HepG2 (cell line): ENCODE measurements around the gene KRT4. TPM values are rescaled to one million over a fixed set of nuclear protein-coding genes. Genes with fewer than 3 reads are reported as not detected.

Source experiments
- ATAC-seq: fragments of 200-7000 bp; cut with Tn5 transposase; 3 replicates; pipeline ENCODE4 v1.9.1; 2020; ENCODE audit warnings: mild to moderate bottlenecking, moderate library complexity
- BruUV-seq: library from RNA; stranded (reverse); fragments of 400-500 nt; replicated peaks from 2 replicates; lab custom pipeline; 2021; lab: Mats Ljungman, UMichigan
- CTCF ChIA-PET: fragments of 300-600 bp; formaldehyde crosslinking; extraction: SDS; loops from one replicate; lab custom pipeline; 2021; ENCODE audit warnings: low total read pairs, inconsistent platforms, low intra/inter-chr PET ratio; lab: Yijun Ruan, JAX
- POLR2A ChIA-PET: fragments of 350-600 bp; sonication (Branson Sonifier 250); formaldehyde crosslinking; loops from one replicate; lab custom pipeline; 2020; ENCODE audit warnings: antibody characterized with exemption, inconsistent platforms; lab: Yijun Ruan, JAX
- DNase-seq: peaks from one replicate; pipeline ENCODE4 v3.0.0-alpha.2; 2015; ENCODE audit warnings: low spot score
- FAIRE-seq: peaks from 3 replicates; lab custom pipeline; 2011; peaks lifted over from hg19 to GRCh38; lab: Jason Lieb, UNC
- H2AFZ ChIP-seq: one replicate; pipeline ENCODE4 v1.6.1; 2011; ENCODE audit warnings: low read length, inconsistent platforms
- H3K27ac ChIP-seq: fragments of 300-600 bp; 3 replicates; pipeline ENCODE4 v1.8.0; 2011; ENCODE audit warnings: mixed run types, mild to moderate bottlenecking, mixed read lengths, low read length, inconsistent platforms; ENCODE audit not compliant: insufficient read depth; ENCODE audit errors: extremely low read length
- H3K27me3 ChIP-seq, 2 experiments: fragments of 200-600 bp in 1 of 2; 2 replicates in 1 of 2; 3 replicates in 1 of 2; pipeline versions ENCODE4 v1.6.0 to v1.8.0; 2011; ENCODE audit warnings: low read length in 2 of 2, mild to moderate bottlenecking in 2 of 2, moderate library complexity in 2 of 2, inconsistent platforms in 1 of 2; ENCODE audit not compliant: insufficient read depth in 2 of 2, control insufficient read depth in 1 of 2
- H3K36me3 ChIP-seq, 2 experiments: fragments of 200-600 bp in 1 of 2; replicated peaks in 1 of 2; 2 replicates in 1 of 2; 3 replicates in 1 of 2; pipeline versions ENCODE4 v1.5.1 to v1.8.0; 2011; ENCODE audit warnings: low read length in 2 of 2, inconsistent platforms in 1 of 2; ENCODE audit not compliant: insufficient read depth in 2 of 2, control insufficient read depth in 1 of 2
- H3K4me1 ChIP-seq: 2 replicates; pipeline ENCODE4 v1.5.1; 2012; ENCODE audit warnings: low read length, inconsistent platforms; ENCODE audit not compliant: insufficient read depth
- H3K4me2 ChIP-seq: 2 replicates; pipeline ENCODE4 v1.6.0; 2011; ENCODE audit warnings: low read depth, low read length, inconsistent platforms
- H3K4me3 ChIP-seq, 3 experiments: fragments of 200-600 bp in 1 of 3; sonication (generic), shearing (Covaris generic) in 1 of 3; replicated peaks in 1 of 3; 2 replicates each; pipeline ENCODE4 v1.5.1; 2011 to 2016; ENCODE audit warnings: low read length in 3 of 3, inconsistent platforms in 2 of 3, low read depth in 2 of 3, mild to moderate bottlenecking in 2 of 3, control low read depth in 1 of 3, mixed read lengths in 1 of 3; ENCODE audit not compliant: insufficient read depth in 1 of 3
- H3K79me2 ChIP-seq: one replicate; pipeline ENCODE4 v1.6.1; 2011; ENCODE audit warnings: low read length, inconsistent platforms; ENCODE audit not compliant: insufficient read depth
- H3K9ac ChIP-seq: 2 replicates; pipeline ENCODE4 v1.6.0; 2011; ENCODE audit warnings: mild to moderate bottlenecking, low read depth, low read length, inconsistent platforms; ENCODE audit not compliant: insufficient read depth
- H3K9me3 ChIP-seq: 2 replicates; pipeline ENCODE4 v1.5.1; 2012; ENCODE audit warnings: mild to moderate bottlenecking, low read length
- H4K20me1 ChIP-seq: 2 replicates; pipeline ENCODE4 v1.6.0; 2011; ENCODE audit warnings: inconsistent platforms, mild to moderate bottlenecking, low read length, moderate library complexity; ENCODE audit not compliant: insufficient read depth
- AKAP8 ChIP-seq: sonication (generic); formaldehyde crosslinking; IDR thresholded peaks from 2 replicates; pipeline ENCODE4 v1.5.1; 2020; ENCODE audit warnings: mild to moderate bottlenecking, missing genetic modification reagents
- WGBS: methylation state at CpG from one replicate; pipeline ENCODE4 v1.1.6; 2017; ENCODE audit warnings: low lambda C conversion rate; 5-methylcytosine and 5-hydroxymethylcytosine counted together
- in situ Hi-C: cut with HindIII; loops from 2 replicates; pipeline ENCODE4 v1.10.0; 2017; ENCODE audit warnings: low pct_unique_long_range_greater_than_20kb; ENCODE audit not compliant: extremely low pct_ligation_motif_present
- intact Hi-C: fragments of 100-400 bp; cut with micrococcal nuclease; formaldehyde crosslinking; loops from one replicate; pipeline ENCODE4 v1.10.0; 2022; ENCODE audit not compliant: unreplicated experiment
- polyA plus RNA-seq, 8 experiments: library from polyadenylated mRNA; depleted of rRNA in 3 of 8; stranded (reverse) in 7 of 8; unstranded in 1 of 8; fragments of >200 nt; fragmentation: Illumina TruSeq in 4 of 8; extraction: Trizol in 4 of 8; gene quantifications; 2 replicates each; pipeline versions ENCODE4 v1.2.1 to v1.2.3, GENCODE V29; 2011 to 2016; ENCODE audit warnings: low read depth in 4 of 8, missing spikeins in 1 of 8, mixed read lengths in 1 of 8; ENCODE audit not compliant: insufficient read depth in 1 of 8
- total RNA-seq, 5 experiments: library from RNA; depleted of rRNA; stranded (reverse); fragments of >200 nt; fragmentation: Illumina TruSeq; extraction: Trizol; gene quantifications; 2 replicates each; pipeline ENCODE4 v1.2.3, GENCODE V29; 2016; ENCODE audit warnings: low read depth in 1 of 5
- TF ChIP-seq, protein P1 (sequence below): IDR thresholded peaks from 2 replicates; pipeline ENCODE4 v1.4.0; 2020; ENCODE audit warnings: mild to moderate bottlenecking, missing genetic modification reagents
- TF ChIP-seq, protein P2 (sequence below): sonication (generic); formaldehyde crosslinking; IDR thresholded peaks from 2 replicates; pipeline ENCODE4 v1.4.0; 2020; ENCODE audit warnings: mild to moderate bottlenecking, missing genetic modification reagents
- TF ChIP-seq, protein P3 (sequence below): sonication (generic); formaldehyde crosslinking; IDR thresholded peaks from 2 replicates; pipeline ENCODE4 v1.4.0; 2020; ENCODE audit warnings: missing genetic modification reagents
- TF ChIP-seq, protein P4 (sequence below): IDR thresholded peaks from 2 replicates; pipeline ENCODE4 v1.6.1; 2016; ENCODE audit warnings: control low read depth
- TF ChIP-seq, protein P5 (sequence below): sonication (generic); formaldehyde crosslinking; IDR thresholded peaks from 2 replicates; pipeline ENCODE4 v1.8.0; 2022; ENCODE audit warnings: mild to moderate bottlenecking, missing genetic modification reagents, borderline replicate concordance

The KRT4 gene
- total and polyA plus RNA-seq, 2 of the 13 experiments (the other 11 are each of a cell fraction or from before 2014, with no cell fraction given) = not detected

DNA sequence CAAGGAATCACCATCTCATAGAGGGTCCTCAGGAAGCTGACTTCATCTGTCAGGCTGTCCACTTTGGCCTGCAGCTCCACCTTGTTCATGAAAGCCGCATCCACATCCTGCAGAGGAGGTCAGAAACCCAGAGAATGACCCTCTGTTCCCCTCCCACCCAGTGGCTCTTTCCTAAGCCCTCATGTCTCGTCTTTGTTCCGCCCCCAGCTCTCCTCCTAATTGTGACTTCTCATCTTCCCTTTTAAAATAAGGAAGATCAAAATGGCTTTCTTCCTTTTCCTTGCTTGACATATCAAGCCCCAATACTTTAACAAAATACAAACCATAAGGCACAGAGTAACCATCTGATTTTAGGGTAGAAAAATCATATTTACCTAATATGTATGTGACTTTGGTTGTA, 41.1 kb downstream of the KRT4 start:
- Histone ChIP-seq H3K9ac (no peak overlapping the region), H3K4me3 (no peak overlapping the region), H3K36me3 (no peaks in the 10 kb centered on the region), H3K27me3 (peaks cover 0 to 26% of the 10 kb centered on the region in 2 experiments; a peak in 4 of 5 replicates), H3K27ac (no peak overlapping the region), H3K9me3 (no peaks in the 10 kb centered on the region), H3K4me1 (no peaks in the 10 kb centered on the region), H4K20me1 (no peaks in the 10 kb centered on the region), H2AFZ (no peak overlapping the region), H3K79me2 (no peaks in the 10 kb centered on the region), H3K4me2 (no peak overlapping the region)
- TF ChIP-seq, protein P1, sequence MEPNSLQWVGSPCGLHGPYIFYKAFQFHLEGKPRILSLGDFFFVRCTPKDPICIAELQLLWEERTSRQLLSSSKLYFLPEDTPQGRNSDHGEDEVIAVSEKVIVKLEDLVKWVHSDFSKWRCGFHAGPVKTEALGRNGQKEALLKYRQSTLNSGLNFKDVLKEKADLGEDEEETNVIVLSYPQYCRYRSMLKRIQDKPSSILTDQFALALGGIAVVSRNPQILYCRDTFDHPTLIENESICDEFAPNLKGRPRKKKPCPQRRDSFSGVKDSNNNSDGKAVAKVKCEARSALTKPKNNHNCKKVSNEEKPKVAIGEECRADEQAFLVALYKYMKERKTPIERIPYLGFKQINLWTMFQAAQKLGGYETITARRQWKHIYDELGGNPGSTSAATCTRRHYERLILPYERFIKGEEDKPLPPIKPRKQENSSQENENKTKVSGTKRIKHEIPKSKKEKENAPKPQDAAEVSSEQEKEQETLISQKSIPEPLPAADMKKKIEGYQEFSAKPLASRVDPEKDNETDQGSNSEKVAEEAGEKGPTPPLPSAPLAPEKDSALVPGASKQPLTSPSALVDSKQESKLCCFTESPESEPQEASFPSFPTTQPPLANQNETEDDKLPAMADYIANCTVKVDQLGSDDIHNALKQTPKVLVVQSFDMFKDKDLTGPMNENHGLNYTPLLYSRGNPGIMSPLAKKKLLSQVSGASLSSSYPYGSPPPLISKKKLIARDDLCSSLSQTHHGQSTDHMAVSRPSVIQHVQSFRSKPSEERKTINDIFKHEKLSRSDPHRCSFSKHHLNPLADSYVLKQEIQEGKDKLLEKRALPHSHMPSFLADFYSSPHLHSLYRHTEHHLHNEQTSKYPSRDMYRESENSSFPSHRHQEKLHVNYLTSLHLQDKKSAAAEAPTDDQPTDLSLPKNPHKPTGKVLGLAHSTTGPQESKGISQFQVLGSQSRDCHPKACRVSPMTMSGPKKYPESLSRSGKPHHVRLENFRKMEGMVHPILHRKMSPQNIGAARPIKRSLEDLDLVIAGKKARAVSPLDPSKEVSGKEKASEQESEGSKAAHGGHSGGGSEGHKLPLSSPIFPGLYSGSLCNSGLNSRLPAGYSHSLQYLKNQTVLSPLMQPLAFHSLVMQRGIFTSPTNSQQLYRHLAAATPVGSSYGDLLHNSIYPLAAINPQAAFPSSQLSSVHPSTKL (CRISPR knock-in tag) = no peak
- TF ChIP-seq, protein P2, sequence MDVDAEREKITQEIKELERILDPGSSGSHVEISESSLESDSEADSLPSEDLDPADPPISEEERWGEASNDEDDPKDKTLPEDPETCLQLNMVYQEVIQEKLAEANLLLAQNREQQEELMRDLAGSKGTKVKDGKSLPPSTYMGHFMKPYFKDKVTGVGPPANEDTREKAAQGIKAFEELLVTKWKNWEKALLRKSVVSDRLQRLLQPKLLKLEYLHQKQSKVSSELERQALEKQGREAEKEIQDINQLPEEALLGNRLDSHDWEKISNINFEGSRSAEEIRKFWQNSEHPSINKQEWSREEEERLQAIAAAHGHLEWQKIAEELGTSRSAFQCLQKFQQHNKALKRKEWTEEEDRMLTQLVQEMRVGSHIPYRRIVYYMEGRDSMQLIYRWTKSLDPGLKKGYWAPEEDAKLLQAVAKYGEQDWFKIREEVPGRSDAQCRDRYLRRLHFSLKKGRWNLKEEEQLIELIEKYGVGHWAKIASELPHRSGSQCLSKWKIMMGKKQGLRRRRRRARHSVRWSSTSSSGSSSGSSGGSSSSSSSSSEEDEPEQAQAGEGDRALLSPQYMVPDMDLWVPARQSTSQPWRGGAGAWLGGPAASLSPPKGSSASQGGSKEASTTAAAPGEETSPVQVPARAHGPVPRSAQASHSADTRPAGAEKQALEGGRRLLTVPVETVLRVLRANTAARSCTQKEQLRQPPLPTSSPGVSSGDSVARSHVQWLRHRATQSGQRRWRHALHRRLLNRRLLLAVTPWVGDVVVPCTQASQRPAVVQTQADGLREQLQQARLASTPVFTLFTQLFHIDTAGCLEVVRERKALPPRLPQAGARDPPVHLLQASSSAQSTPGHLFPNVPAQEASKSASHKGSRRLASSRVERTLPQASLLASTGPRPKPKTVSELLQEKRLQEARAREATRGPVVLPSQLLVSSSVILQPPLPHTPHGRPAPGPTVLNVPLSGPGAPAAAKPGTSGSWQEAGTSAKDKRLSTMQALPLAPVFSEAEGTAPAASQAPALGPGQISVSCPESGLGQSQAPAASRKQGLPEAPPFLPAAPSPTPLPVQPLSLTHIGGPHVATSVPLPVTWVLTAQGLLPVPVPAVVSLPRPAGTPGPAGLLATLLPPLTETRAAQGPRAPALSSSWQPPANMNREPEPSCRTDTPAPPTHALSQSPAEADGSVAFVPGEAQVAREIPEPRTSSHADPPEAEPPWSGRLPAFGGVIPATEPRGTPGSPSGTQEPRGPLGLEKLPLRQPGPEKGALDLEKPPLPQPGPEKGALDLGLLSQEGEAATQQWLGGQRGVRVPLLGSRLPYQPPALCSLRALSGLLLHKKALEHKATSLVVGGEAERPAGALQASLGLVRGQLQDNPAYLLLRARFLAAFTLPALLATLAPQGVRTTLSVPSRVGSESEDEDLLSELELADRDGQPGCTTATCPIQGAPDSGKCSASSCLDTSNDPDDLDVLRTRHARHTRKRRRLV (CRISPR knock-in tag) = no peak
- no peak for TF ChIP-seq AKAP8 (CRISPR knock-in tag)
- TF ChIP-seq, protein P3, sequence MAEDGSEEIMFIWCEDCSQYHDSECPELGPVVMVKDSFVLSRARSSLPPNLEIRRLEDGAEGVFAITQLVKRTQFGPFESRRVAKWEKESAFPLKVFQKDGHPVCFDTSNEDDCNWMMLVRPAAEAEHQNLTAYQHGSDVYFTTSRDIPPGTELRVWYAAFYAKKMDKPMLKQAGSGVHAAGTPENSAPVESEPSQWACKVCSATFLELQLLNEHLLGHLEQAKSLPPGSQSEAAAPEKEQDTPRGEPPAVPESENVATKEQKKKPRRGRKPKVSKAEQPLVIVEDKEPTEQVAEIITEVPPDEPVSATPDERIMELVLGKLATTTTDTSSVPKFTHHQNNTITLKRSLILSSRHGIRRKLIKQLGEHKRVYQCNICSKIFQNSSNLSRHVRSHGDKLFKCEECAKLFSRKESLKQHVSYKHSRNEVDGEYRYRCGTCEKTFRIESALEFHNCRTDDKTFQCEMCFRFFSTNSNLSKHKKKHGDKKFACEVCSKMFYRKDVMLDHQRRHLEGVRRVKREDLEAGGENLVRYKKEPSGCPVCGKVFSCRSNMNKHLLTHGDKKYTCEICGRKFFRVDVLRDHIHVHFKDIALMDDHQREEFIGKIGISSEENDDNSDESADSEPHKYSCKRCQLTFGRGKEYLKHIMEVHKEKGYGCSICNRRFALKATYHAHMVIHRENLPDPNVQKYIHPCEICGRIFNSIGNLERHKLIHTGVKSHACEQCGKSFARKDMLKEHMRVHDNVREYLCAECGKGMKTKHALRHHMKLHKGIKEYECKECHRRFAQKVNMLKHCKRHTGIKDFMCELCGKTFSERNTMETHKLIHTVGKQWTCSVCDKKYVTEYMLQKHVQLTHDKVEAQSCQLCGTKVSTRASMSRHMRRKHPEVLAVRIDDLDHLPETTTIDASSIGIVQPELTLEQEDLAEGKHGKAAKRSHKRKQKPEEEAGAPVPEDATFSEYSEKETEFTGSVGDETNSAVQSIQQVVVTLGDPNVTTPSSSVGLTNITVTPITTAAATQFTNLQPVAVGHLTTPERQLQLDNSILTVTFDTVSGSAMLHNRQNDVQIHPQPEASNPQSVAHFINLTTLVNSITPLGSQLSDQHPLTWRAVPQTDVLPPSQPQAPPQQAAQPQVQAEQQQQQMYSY = no peak
- TF ChIP-seq, protein P4, sequence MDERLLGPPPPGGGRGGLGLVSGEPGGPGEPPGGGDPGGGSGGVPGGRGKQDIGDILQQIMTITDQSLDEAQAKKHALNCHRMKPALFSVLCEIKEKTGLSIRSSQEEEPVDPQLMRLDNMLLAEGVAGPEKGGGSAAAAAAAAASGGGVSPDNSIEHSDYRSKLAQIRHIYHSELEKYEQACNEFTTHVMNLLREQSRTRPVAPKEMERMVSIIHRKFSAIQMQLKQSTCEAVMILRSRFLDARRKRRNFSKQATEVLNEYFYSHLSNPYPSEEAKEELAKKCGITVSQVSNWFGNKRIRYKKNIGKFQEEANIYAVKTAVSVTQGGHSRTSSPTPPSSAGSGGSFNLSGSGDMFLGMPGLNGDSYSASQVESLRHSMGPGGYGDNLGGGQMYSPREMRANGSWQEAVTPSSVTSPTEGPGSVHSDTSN (CRISPR knock-in tag) = no peak
- TF ChIP-seq, protein P5, sequence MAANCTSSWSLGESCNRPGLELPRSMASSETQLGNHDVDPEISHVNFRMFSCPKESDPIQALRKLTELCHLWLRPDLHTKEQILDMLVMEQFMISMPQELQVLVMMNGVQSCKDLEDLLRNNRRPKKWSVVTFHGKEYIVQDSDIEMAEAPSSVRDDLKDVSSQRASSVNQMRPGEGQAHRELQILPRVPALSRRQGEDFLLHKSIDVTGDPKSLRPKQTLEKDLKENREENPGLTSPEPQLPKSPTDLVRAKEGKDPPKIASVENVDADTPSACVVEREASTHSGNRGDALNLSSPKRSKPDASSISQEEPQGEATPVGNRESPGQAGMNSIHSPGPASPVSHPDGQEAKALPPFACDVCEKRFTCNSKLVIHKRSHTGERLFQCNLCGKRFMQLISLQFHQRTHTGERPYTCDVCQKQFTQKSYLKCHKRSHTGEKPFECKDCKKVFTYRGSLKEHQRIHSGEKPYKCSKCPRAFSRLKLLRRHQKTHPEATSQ (CRISPR knock-in tag) = no peak
- BruUV-seq = no TSS peak
- no peak for DNase-seq
- ATAC-seq = no peak
- in situ Hi-C loops = no loop called here
- ChIA-PET CTCF (no interaction called here), POLR2A (no interaction called here)
- intact Hi-C loops = no loop called here
- FAIRE-seq = no peak
- 0% methylated on average over 3 of the region's 3 CpGs for WGBS
